ENCODE measurements around the gene CNN2. TPM values are rescaled to one million over a fixed set of nuclear protein-coding genes. Genes with fewer than 3 reads are reported as not detected.

Gene CNN2
- total RNA-seq, 2 donors from 2014 or later, result 82.9 to 101 TPM

- no peak for TF ChIP-seq POLR2AphosphoS5 (IDR thresholded peaks at IDR 0.05)
- no peak for TF ChIP-seq CTCF (IDR thresholded peaks at IDR 0.05)
- TF ChIP-seq POLR2A (IDR thresholded peaks at IDR 0.05), result no peak
- Histone ChIP-seq H3K27ac (no peak overlapping the region), H3K27me3 (replicated peaks; ENCODE audit: insufficient read depth) (peaks cover 2% of the 10 kb centered on the region), H3K36me3 (peaks cover 0 to under 1% of the 10 kb centered on the region in 2 donors), H3K9me3 (no peaks in the 10 kb centered on the region), H3K4me1 (replicated peaks) (peaks cover 6% of the 10 kb centered on the region), H3K4me3 (no peak overlapping the region)
- 92% methylated on average over 65 of the region's 70 CpGs for WGBS
- DNase-seq (ENCODE audit: low spot score), result no peak
- intact Hi-C loops (cut with DNase I), result no loop called here
Measured at GRCh38 chr19:1004803-1005664, 21.4 kb upstream of the CNN2 start.

- DNase-seq (ENCODE audit: low spot score), result no peak
- WGBS, result 79% methylated on average over 25 of the region's 27 CpGs
- peaks cover 3 to 18% of the 10 kb centered on the region in 2 donors for H3K36me3 ChIP-seq
Measured at GRCh38 chr19:1006711-1007398, 19.6 kb upstream of the CNN2 start.

GRCh38 chr19:1007399-1008251 is 18.8 kb upstream of the CNN2 start:
- WGBS, result 90% methylated on average over 72 of the region's 73 CpGs
- TF ChIP-seq POLR2AphosphoS5 (IDR thresholded peaks at IDR 0.05) (no peak), CTCF (IDR thresholded peaks at IDR 0.05) (no peak), POLR2A (IDR thresholded peaks at IDR 0.05) (no peak)
- intact Hi-C loops (cut with DNase I), result no loop called here
- Histone ChIP-seq H3K27ac (no peak overlapping the region), H3K4me3 (no peak overlapping the region), H3K9me3 (no peaks in the 10 kb centered on the region), H3K27me3 (replicated peaks; ENCODE audit: insufficient read depth) (no peaks in the 10 kb centered on the region), H3K4me1 (replicated peaks) (no peaks in the 10 kb centered on the region), H3K36me3 (peaks cover 6 to 19% of the 10 kb centered on the region in 2 donors)
- DNase-seq (ENCODE audit: low spot score), result no peak

More at GRCh38 chr19:1006711-1007398, 19.6 kb upstream of the CNN2 start:
- Histone ChIP-seq H3K4me3 (no peak overlapping the region), H3K27me3 (replicated peaks; ENCODE audit: insufficient read depth) (no peaks in the 10 kb centered on the region), H3K4me1 (replicated peaks) (no peaks in the 10 kb centered on the region), H3K9me3 (no peaks in the 10 kb centered on the region), H3K27ac (no peak overlapping the region)
- intact Hi-C loops (cut with DNase I), result no loop called here
- TF ChIP-seq CTCF (IDR thresholded peaks at IDR 0.05) (no peak), POLR2A (IDR thresholded peaks at IDR 0.05) (no peak), POLR2AphosphoS5 (IDR thresholded peaks at IDR 0.05) (no peak)

- DNase-seq (ENCODE audit: low spot score), result no peak
- intact Hi-C loops (cut with DNase I), result no loop called here
- Histone ChIP-seq H3K4me1 (replicated peaks) (no peaks in the 10 kb centered on the region), H3K9me3 (no peaks in the 10 kb centered on the region), H3K4me3 (no peak overlapping the region), H3K36me3 (peaks cover 6 to 23% of the 10 kb centered on the region in 2 donors), H3K27ac (no peak overlapping the region), H3K27me3 (replicated peaks; ENCODE audit: insufficient read depth) (no peaks in the 10 kb centered on the region)
- 92% methylated on average over 33 of the region's 45 CpGs for WGBS
- no peak for TF ChIP-seq POLR2AphosphoS5 (IDR thresholded peaks at IDR 0.05)
- no peak for TF ChIP-seq POLR2A (IDR thresholded peaks at IDR 0.05)
- TF ChIP-seq CTCF (IDR thresholded peaks at IDR 0.05), result no peak
Measured at GRCh38 chr19:1008268-1009040, 18.0 kb upstream of the CNN2 start.
